ENCODE measurements around the gene CD226. TPM values are rescaled to one million over a fixed set of nuclear protein-coding genes. Genes with fewer than 3 reads are reported as not detected.
"Not testable (repeated sequence)": the region's sequence is repeated elsewhere in the genome, so short reads cannot be mapped to it uniquely, and the experiment has no call there.

Gene CD226
- polyA plus RNA-seq, 1 donor, result 0.67 TPM

GRCh38 chr18:69956665-69957620, 9.3 kb upstream of the CD226 start:
- no peak for DNase-seq (ENCODE audit: low read depth)

- DNase-seq (ENCODE audit: low read depth), result no peak
Measured at GRCh38 chr18:69956057-69956456, 8.4 kb upstream of the CD226 start.

- DNase-seq (ENCODE audit: low read depth), result no peak
Measured at GRCh38 chr18:69954719-69955480, 7.2 kb upstream of the CD226 start.

GRCh38 chr18:69953191-69953590, 5.5 kb upstream of the CD226 start:
- no peak for DNase-seq (ENCODE audit: low read depth)

- no peak for DNase-seq (ENCODE audit: low read depth)
Measured at GRCh38 chr18:69951182-69951581, 3.5 kb upstream of the CD226 start.

- no peak for DNase-seq (ENCODE audit: low read depth)
Measured at GRCh38 chr18:69949538-69949936, 1.9 kb upstream of the CD226 start.

- no peak for DNase-seq (ENCODE audit: low read depth)
Measured at GRCh38 chr18:69948919-69949537, 1.4 kb upstream of the CD226 start.

GRCh38 chr18:69948256-69948655, 583 bp upstream of the CD226 start:
- DNase-seq (ENCODE audit: low read depth), result no peak

- DNase-seq (ENCODE audit: low read depth), result no peak
Measured at GRCh38 chr18:69946608-69947155, 991 bp downstream of the CD226 start.

- no peak for DNase-seq (ENCODE audit: low read depth)
Measured at GRCh38 chr18:69945220-69946114, 2.2 kb downstream of the CD226 start.

- DNase-seq (ENCODE audit: low read depth), result no peak
Measured at GRCh38 chr18:69944436-69944835, 3.2 kb downstream of the CD226 start.

- DNase-seq (ENCODE audit: low read depth), result no peak
Measured at GRCh38 chr18:69943021-69943420, 4.7 kb downstream of the CD226 start.

GRCh38 chr18:69941183-69941582, 6.5 kb downstream of the CD226 start:
- no peak for DNase-seq (ENCODE audit: low read depth)

- DNase-seq (ENCODE audit: low read depth), result not testable (repeated sequence)
Measured at GRCh38 chr18:69939812-69940211, 7.9 kb downstream of the CD226 start.

GRCh38 chr18:69936191-69936558, 11.5 kb downstream of the CD226 start:
- no peak for DNase-seq (ENCODE audit: low read depth)

- DNase-seq (ENCODE audit: low read depth), result no peak
Measured at GRCh38 chr18:69935319-69936190, 12.1 kb downstream of the CD226 start.

GRCh38 chr18:69934601-69935265, 12.9 kb downstream of the CD226 start:
- DNase-seq (ENCODE audit: low read depth), result no peak

- no peak for DNase-seq (ENCODE audit: low read depth)
Measured at GRCh38 chr18:69929041-69929774, 18.5 kb downstream of the CD226 start.

- DNase-seq (ENCODE audit: low read depth), result no peak
Measured at GRCh38 chr18:69916412-69916811, 31.3 kb downstream of the CD226 start.
